Ovary (tissue), 9 donors: ENCODE data around the gene TCEA2. TPM values are rescaled to one million over a fixed set of nuclear protein-coding genes. Genes with fewer than 3 reads are reported as not detected.

Experiments used
- DNase-seq, 5 donors: peaks; one replicate each; pipeline ENCODE4 v3.0.0-alpha.2; 2019 to 2020
- H3K27ac ChIP-seq, 2 donors: fragments of 200-600 bp; one replicate each; pipeline versions ENCODE4 v1.5.1 to v1.8.0; 2019 to 2022
- H3K27me3 ChIP-seq: fragments of 200-600 bp; one replicate; pipeline ENCODE4 v1.8.0; 2022
- H3K36me3 ChIP-seq: fragments of 200-600 bp; sonication (generic); one replicate; pipeline ENCODE4 v1.5.1; 2019
- H3K4me1 ChIP-seq: one replicate; pipeline ENCODE4 v1.8.1; 2013; ENCODE audit warnings: mild to moderate bottlenecking, moderate library complexity; ENCODE audit not compliant: insufficient read depth
- H3K4me3 ChIP-seq: fragments of 200-600 bp; sonication (generic); one replicate; pipeline ENCODE4 v1.5.1; 2017
- H3K9me3 ChIP-seq, 2 donors: fragments of 200-600 bp in 1 of 2; sonication (generic) in 1 of 2; one replicate each; pipeline versions ENCODE4 v1.5.1 to v1.8.1; 2013 to 2019; ENCODE audit warnings: mild to moderate bottlenecking in 1 of 2, moderate library complexity in 1 of 2
- EP300 ChIP-seq: sonication (generic); formaldehyde crosslinking; IDR thresholded peaks from one replicate; pipeline ENCODE4 v1.6.1; 2017; ENCODE audit warnings: antibody characterized with exemption
- POLR2A ChIP-seq: fragments of 450-650 bp; IDR thresholded peaks from one replicate; pipeline ENCODE4 v1.6.1; 2017; ENCODE audit warnings: antibody characterized with exemption, mild to moderate bottlenecking, moderate library complexity
- WGBS, 3 donors: extraction: QIAGEN DNeasy Blood & Tissue Kit in 1 of 3; methylation state at CpG; one replicate each; pipeline versions ENCODE4 v1.1.5 to v1.1.7; 2013 to 2017; 5-methylcytosine and 5-hydroxymethylcytosine counted together
- intact Hi-C, 4 donors: fragments of 100-400 bp; cut with DNase I; formaldehyde crosslinking; loops; one replicate each; pipeline versions ENCODE4 v1.11.0 to v1.15.1; 2022 to 2023
- polyA plus RNA-seq, 2 donors: library from polyadenylated mRNA; stranded (reverse); fragments of 200-250 nt in 1 of 2; fragments of 350-450 nt in 1 of 2; fragmentation: Illumina TruSeq in 1 of 2; extraction: RNeasy Lipid Tissue Mini Kit (QIAGEN cat#74804) in 1 of 2; gene quantifications; one replicate each; pipeline ENCODE4 v1.2.3, GENCODE V29; 2013 to 2014
- total RNA-seq, 7 donors: library from RNA; depleted of rRNA in 2 of 7; stranded (reverse); fragments of >200 nt in 2 of 7; fragmentation: NEBNext Ultra II Directional in 3 of 7; extraction: Animal tissue kit (Norgen Biotek cat#: 25700) in 3 of 7; gene quantifications; one replicate each; pipeline versions ENCODE4 v1.1.0 to v1.2.4, GENCODE V29; 2016 to 2023
- TF ChIP-seq, protein P1 (sequence below), 3 donors: fragments of 450-650 bp in 2 of 3; fragments of 200-600 bp in 1 of 3; IDR thresholded peaks; one replicate each; pipeline versions ENCODE4 v1.5.1 to v1.8.0; 2016 to 2022; ENCODE audit warnings: antibody characterized with exemption in 3 of 3, mild to moderate bottlenecking in 1 of 3
- donor health status: DM: no; HTN: no; CAD: no; lungs with moderate emphysema.
- donor health status: DM: no; HTN: no; CAD: no.
- donor health status: Bipolar disorder and iron deficiency.
- donor health status: DM: yes; HTN: yes; CAD: no.
- donor health status: DM: no; HTN: no; CAD: no.
- donor health status: DM: yes; HTN: yes; CAD: no.

TCEA2 gene
- total and polyA plus RNA-seq, 9 donors, result 20.0 to 93.5 (median 71.9) TPM

- Histone ChIP-seq H3K27me3 (no peaks in the 10 kb centered on the region), H3K4me3 (no peak overlapping the region), H3K4me1 (no peaks in the 10 kb centered on the region), H3K27ac (no peak overlapping the region), H3K36me3 (no peaks in the 10 kb centered on the region), H3K9me3 (no peaks in the 10 kb centered on the region)
- no peak for DNase-seq
- WGBS, 3 donors, result 60 to 72% (median 63%) methylated on average over 17 to 19 of the region's 19 CpGs
- TF ChIP-seq, protein P1, sequence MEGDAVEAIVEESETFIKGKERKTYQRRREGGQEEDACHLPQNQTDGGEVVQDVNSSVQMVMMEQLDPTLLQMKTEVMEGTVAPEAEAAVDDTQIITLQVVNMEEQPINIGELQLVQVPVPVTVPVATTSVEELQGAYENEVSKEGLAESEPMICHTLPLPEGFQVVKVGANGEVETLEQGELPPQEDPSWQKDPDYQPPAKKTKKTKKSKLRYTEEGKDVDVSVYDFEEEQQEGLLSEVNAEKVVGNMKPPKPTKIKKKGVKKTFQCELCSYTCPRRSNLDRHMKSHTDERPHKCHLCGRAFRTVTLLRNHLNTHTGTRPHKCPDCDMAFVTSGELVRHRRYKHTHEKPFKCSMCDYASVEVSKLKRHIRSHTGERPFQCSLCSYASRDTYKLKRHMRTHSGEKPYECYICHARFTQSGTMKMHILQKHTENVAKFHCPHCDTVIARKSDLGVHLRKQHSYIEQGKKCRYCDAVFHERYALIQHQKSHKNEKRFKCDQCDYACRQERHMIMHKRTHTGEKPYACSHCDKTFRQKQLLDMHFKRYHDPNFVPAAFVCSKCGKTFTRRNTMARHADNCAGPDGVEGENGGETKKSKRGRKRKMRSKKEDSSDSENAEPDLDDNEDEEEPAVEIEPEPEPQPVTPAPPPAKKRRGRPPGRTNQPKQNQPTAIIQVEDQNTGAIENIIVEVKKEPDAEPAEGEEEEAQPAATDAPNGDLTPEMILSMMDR (IDR thresholded peaks at IDR 0.05), result no peak
- TF ChIP-seq EP300, result no peak
- TF ChIP-seq POLR2A, result no peak
- intact Hi-C loops, result no loop called here
These were observed 44.9 kb downstream of the TCEA2 start for GRCh38 chr20:64107736-64108457.

DNA sequence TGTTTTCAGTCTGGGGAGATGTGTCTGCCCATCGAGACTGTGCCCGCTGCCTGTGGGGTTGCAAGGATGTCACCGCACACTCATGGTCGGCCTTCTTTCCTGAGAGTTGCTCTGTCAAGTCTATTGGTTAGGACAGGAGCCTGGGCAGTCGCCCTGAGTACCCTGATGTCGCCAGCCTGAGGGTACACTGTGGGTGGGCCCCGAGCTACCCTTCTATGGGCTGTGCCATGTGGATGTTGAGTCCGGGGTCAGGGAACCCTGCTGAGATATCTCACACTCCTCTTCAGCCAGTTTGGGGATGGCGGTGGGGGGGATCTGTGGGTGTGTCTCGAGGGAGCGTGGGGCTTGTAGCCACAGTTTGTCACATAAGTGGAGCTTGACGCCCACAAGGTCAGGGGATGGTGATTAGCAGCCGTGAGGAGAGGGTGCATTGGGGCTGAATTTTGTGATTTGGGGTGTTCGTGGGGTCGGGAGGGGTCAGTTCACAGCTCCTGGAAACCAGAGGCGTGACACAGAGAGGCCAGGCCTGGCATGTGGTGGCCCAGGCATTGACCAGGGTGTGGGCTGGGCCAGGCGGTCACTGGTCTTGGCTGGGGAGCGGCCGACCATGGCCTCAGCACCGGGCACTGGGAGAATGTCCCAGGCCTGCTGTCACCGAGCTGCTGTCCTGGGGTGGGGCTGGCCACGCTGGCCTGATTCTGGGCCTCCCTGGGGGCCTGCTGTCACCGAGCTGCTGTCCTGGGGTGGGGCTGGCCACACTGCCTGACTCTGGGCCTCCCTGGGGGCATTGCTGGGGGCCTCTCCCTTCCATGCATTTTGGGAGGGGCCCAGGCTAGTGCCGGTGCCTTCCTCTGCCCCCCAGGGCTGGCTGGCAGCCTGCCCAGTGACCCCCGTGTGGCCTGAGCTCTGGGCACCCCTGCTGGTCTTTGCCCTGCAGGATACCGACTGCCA, 46.0 kb downstream of the TCEA2 start:
- H3K27ac ChIP-seq, result no peak overlapping the region
- no peaks in the 10 kb centered on the region for H3K27me3 ChIP-seq
- H3K36me3 ChIP-seq, result no peaks in the 10 kb centered on the region
- intact Hi-C loops, result no loop called here
- DNase-seq, result peak in 3 of 5 donors; percentile 7 to 29 (median 11)
- no peaks in the 10 kb centered on the region for H3K4me1 ChIP-seq
- no peaks in the 10 kb centered on the region for H3K9me3 ChIP-seq
- TF ChIP-seq EP300 (no peak), POLR2A (no peak)
- TF ChIP-seq, protein P1 (IDR thresholded peaks at IDR 0.05), result no peak
- no peak overlapping the region for H3K4me3 ChIP-seq
- WGBS, 3 donors, result 77 to 82% (median 78%) methylated on average over 24 to 26 of the region's 26 CpGs

- no peak for TF ChIP-seq EP300
- no peak for TF ChIP-seq POLR2A
- TF ChIP-seq, protein P1 (IDR thresholded peaks at IDR 0.05), result no peak
- intact Hi-C loops, result loop anchor here in 1 of 4 donors (10.0 kb wide), 1 partner anchor 75 kb away; the partner anchor contains the start of gene C20orf204
These were observed 46.9 kb downstream of the TCEA2 start for GRCh38 chr20:64109831-64110391.

DNA sequence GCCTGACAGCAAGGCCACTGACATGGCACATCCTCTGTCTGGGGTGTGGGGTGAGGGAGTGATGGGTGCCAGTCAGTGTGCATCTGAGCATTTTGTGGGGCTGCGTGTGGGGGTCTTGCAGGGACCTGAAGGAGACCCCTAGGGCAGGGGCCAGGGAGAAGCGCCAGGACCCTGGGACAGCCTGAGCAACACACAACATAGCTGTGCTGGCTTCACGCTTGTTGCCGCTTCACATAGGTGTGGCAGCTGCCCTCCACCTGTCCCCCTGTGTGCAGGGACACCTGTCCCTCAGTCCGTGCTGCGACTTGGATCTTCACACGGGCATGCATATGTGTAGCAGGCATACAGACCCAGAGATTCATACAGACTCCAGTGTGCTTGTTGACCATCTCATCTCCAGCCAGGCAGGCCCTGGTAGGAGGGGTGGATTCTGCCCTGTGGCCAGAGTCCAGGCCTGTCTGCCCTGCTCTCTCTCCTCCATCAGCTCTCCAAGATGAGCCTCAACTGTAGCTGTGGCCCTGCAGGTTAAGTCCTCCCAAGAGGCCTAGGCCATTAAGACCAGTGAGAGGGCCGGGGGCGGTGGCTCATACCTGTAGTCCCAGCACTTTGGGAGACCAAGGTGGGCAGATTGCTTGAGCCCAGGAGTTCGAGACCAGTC, 47.5 kb downstream of the TCEA2 start:
- no peak overlapping the region for H3K27ac ChIP-seq
- DNase-seq, result peak in 3 of 5 donors; percentile 8 to 22 (median 12)
- intact Hi-C loops, result loop anchor here in 1 of 4 donors (10.0 kb wide), 1 partner anchor 76 kb away; the partner anchor contains the start of gene C20orf204

More at GRCh38 chr20:64109831-64110391, 46.9 kb downstream of the TCEA2 start:
- Histone ChIP-seq H3K4me3 (no peak overlapping the region), H3K4me1 (no peaks in the 10 kb centered on the region), H3K36me3 (no peaks in the 10 kb centered on the region), H3K27me3 (no peaks in the 10 kb centered on the region), H3K9me3 (no peaks in the 10 kb centered on the region), H3K27ac (no peak overlapping the region)
- DNase-seq, result peak in 3 of 5 donors; percentile 5 to 21 (median 12)
- 53 to 59% (median 57%) methylated on average over 16 of the region's 16 CpGs for WGBS, 3 donors

More for the DNA sequence above, 47.5 kb downstream of the TCEA2 start:
- Histone ChIP-seq H3K9me3 (no peaks in the 10 kb centered on the region), H3K36me3 (no peaks in the 10 kb centered on the region), H3K27me3 (no peaks in the 10 kb centered on the region), H3K4me3 (no peak overlapping the region), H3K4me1 (no peaks in the 10 kb centered on the region)
- no peak for TF ChIP-seq POLR2A
- no peak for TF ChIP-seq EP300
- TF ChIP-seq, protein P1 (IDR thresholded peaks at IDR 0.05), result no peak
- 85 to 92% (median 91%) methylated on average over 10 of the region's 10 CpGs for WGBS, 3 donors
